ENCODE measurements around the gene VN1R5.

The VN1R5 gene

DNA sequence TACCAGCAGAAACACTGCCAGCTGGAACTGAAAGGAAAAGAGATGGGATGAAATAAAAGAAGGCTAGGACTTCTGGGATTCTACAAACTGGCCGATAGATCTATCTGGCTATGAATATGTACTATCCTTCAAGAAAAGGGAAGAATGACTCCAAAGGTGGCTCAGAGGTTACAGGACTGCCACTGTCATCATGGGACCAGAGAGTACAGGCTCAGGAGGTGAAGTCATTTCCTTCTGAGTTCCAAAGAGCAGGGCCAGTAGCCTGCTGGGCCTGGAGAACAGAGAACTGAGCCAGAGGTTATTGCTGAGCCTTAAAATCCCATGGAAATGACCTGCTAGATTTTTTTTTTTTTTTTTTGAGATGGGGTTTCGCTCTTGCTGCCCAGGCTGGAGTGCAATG, 48.2 kb downstream of the VN1R5 start:
- no peak for DNase-seq
